Activated CD4-positive, alpha-beta T cell treated with anti-CD3 and anti-CD28 coated beads for 36 hours (primary cell): ENCODE data around the gene HSPA1A. TPM values are rescaled to one million over a fixed set of nuclear protein-coding genes. Genes with fewer than 3 reads are reported as not detected.
A peak's percentile ranks its signal among the peaks of the same experiment; 100 is the strongest.
"Not testable (repeated sequence)": the region's sequence is repeated elsewhere in the genome, so short reads cannot be mapped to it uniquely, and the experiment has no call there.

ENCODE experiments used
- ATAC-seq: fragments of 200-7000 bp; cut with Tn5 transposase; one replicate; pipeline ENCODE4 v1.10.0; 2021; ENCODE audit warnings: mild to moderate bottlenecking, moderate library complexity
- CTCF ChIA-PET: fragments of 350-600 bp; sonication (Branson Sonifier 250); formaldehyde crosslinking; loops from one replicate; lab custom pipeline; 2021; ENCODE audit warnings: antibody characterized with exemption; lab: Charles Lee
- POLR2A ChIA-PET: fragments of 350-600 bp; sonication (Branson Sonifier 250); formaldehyde crosslinking; loops from one replicate; lab custom pipeline; 2021; ENCODE audit warnings: antibody characterized with exemption, inconsistent platforms; lab: Charles Lee
- DNase-seq: peaks from one replicate; pipeline ENCODE4 v3.0.0-alpha.2; 2020
- H3K27ac Mint-ChIP-seq: one replicate; pipeline ENCODE4 v1.8.0; 2021; ENCODE audit warnings: mixed read lengths
- H3K27me3 Mint-ChIP-seq: one replicate; pipeline ENCODE4 v1.8.0; 2021; ENCODE audit warnings: mixed read lengths
- H3K36me3 Mint-ChIP-seq: one replicate; pipeline ENCODE4 v1.8.0; 2021; ENCODE audit warnings: low read depth, mixed read lengths
- H3K4me1 Mint-ChIP-seq: one replicate; pipeline ENCODE4 v1.8.0; 2021; ENCODE audit warnings: mixed read lengths
- H3K4me3 Mint-ChIP-seq: one replicate; pipeline ENCODE4 v1.8.0; 2021; ENCODE audit warnings: mild to moderate bottlenecking, moderate library complexity, mixed read lengths
- H3K9me3 Mint-ChIP-seq: one replicate; pipeline ENCODE4 v1.8.0; 2021; ENCODE audit warnings: low read depth, mixed read lengths
- intact Hi-C, 2 experiments: fragments of 100-400 bp; cut with DNase I in 1 of 2; cut with micrococcal nuclease in 1 of 2; formaldehyde crosslinking; loops; one replicate each; pipeline versions ENCODE4 v1.14.2 to v1.15.1; 2022 to 2024; cut with DNase I, micrococcal nuclease
- total RNA-seq, 2 experiments: library from RNA; stranded (reverse); gene quantifications; one replicate each; pipeline ENCODE4 v1.2.3, GENCODE V29; 2021

Gene HSPA1A
- total RNA-seq, 2 experiments from 2014 or later: 56.1 to 64.7 TPM

DNA sequence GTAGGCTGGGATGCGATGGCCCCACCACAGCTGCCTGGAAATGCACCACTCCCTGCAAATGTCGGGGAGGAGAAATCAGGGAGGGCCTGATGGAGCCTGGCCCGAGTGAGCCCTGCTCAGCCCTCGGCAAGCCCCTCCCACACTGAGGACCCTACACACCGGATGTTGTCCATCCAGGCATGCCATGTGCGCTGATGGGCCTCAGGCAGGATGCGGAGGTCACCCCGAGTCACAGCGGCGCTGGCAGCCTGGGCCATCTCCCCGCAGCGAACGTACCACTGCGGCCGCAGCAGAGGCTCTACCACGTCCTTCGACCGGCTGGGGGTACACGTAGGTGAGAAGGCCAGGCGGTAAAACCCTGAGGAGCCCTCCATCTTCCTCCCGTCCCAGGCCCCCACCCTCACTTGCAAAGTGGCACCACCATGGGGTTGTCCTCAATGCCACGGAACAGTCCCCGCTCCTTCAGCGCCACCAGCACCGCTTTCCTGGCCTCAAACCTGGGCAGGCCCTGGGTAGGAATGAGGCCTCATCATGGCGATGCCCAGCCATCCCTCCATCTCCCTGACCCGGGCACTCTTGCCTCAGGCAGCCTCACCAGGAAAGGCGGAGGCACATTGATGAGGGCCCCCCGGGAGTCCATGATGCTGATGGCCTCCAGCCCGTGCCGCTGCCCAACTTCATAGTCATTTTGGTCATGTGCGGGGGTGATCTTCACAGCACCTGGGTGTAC, 33.1 kb upstream of the HSPA1A start:
- DNase-seq (no peak), ATAC-seq (no peak)
- Mint-ChIP-seq H3K36me3 (peaks cover 56% of the 10 kb centered on the region), H3K27ac (no peak overlapping the region), H3K4me3 (no peak overlapping the region), H3K27me3 (no peaks in the 10 kb centered on the region), H3K9me3 (no peaks in the 10 kb centered on the region), H3K4me1 (peaks cover 7% of the 10 kb centered on the region)
- POLR2A ChIA-PET: no interaction called here
- intact Hi-C loops: no loop called here
- CTCF ChIA-PET: no interaction called here

DNA sequence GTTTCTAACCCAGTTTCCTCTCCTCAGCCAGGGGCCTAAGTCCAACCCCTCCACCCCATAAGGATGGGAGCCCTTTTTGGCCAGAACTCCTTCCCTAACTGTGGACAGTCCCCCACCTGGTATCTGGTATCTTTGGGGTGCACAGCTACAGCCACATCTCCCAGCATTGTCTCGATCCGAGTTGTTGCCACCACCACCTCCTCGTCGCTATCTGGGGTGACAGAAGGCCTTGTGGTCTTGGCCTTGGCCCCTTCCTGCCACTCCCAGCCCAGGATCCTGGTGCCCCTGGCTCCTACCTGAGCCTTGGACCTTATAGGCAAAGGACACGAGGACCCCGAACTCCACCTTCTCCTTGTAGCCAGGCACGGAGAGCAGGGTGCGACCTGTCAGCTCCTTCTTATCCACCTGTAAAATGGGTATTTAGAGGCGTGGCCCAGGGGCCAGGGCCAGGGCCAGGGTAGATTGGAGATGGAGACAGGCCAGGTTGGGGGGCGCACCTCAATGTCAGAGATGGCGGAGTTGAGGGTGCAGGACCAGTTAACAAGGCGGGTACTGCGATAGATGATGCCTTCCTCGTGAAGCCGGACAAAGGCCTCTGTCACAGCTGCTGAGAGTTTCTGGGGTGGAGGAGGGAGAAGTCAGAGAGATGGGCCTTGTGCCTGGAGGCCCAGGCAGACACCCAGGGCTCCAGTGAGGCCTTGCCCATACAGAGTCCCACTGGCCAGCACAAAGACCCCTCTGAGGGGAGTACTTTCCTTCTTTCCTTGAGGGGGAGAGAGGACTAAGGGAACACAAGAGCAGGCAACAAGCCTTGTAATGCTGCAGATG, 31.0 kb upstream of the HSPA1A start:
- no peak for ATAC-seq
- ChIA-PET CTCF (interaction anchor here (0.8 kb wide), 1 partner anchor 15 kb away, joined by 3 read pairs; no protein-coding TSS in a partner anchor), POLR2A (interaction anchor here (0.6 to 1.0 kb wide), 2 partner anchors 46 kb away, joined by 3 to 7 read pairs; no protein-coding TSS in a partner anchor)
- H3K4me1 Mint-ChIP-seq: peaks cover 2% of the 10 kb centered on the region
- H3K9me3 Mint-ChIP-seq: no peaks in the 10 kb centered on the region
- no peak for DNase-seq
- intact Hi-C loops: no loop called here
- H3K27ac Mint-ChIP-seq: no peak overlapping the region
- peaks cover 51% of the 10 kb centered on the region for H3K36me3 Mint-ChIP-seq
- H3K27me3 Mint-ChIP-seq: no peaks in the 10 kb centered on the region
- no peak overlapping the region for H3K4me3 Mint-ChIP-seq

DNA sequence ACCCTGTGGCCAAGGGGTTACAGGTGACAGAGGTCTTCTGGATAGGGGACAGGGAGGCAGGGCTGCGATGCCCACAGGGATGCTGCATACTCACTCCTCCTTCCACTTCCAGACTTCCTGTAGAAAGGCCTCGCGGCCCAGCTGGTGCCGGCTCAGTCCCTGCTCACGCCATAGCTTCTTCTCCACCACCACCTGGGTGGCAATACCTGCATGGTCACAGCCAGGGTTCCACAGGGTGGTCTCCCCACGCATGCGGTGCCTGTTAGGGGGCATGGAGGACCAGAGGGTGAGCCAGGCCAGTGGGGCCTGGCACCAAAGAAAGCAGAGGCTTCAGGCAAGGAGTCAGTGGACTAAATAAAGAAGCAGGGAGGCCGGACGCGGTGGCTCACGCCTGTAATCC, 29.9 kb upstream of the HSPA1A start:
- peaks cover 2% of the 10 kb centered on the region for H3K4me1 Mint-ChIP-seq
- CTCF ChIA-PET: interaction anchor here (0.6 to 0.9 kb wide), 3 partner anchors 21 to 991 kb away, joined by 3 read pairs; partner anchors contain the start of gene LSM2
- H3K27me3 Mint-ChIP-seq: no peaks in the 10 kb centered on the region
- no peaks in the 10 kb centered on the region for H3K9me3 Mint-ChIP-seq
- POLR2A ChIA-PET: interaction anchor here (1.0 kb wide), 1 partner anchor 48 kb away, joined by 3 read pairs; no protein-coding TSS in a partner anchor
- ATAC-seq: no peak
- H3K36me3 Mint-ChIP-seq: peaks cover 46% of the 10 kb centered on the region
- no peak overlapping the region for H3K27ac Mint-ChIP-seq
- intact Hi-C loops: no loop called here
- no peak for DNase-seq
- H3K4me3 Mint-ChIP-seq: no peak overlapping the region

- no peak overlapping the region for H3K4me3 Mint-ChIP-seq
- H3K4me1 Mint-ChIP-seq: peaks cover 34% of the 10 kb centered on the region
- no peaks in the 10 kb centered on the region for H3K27me3 Mint-ChIP-seq
- ATAC-seq: no peak
- no peak overlapping the region for H3K27ac Mint-ChIP-seq
- CTCF ChIA-PET: interaction anchor here (0.5 to 2.5 kb wide), 21 partner anchors 9 to 245 kb away, joined by 3 to 15 read pairs (median 3); partner anchors contain the start of genes CLIC1, LSM2, MSH5 and VWA7
- intact Hi-C loops: no loop called here
- POLR2A ChIA-PET: no interaction called here
- no peaks in the 10 kb centered on the region for H3K9me3 Mint-ChIP-seq
- DNase-seq: peak; percentile 64
- H3K36me3 Mint-ChIP-seq: peaks cover 46% of the 10 kb centered on the region
Measured at GRCh38 chr6:31791324-31792089, 23.8 kb upstream of the HSPA1A start.

- no peaks in the 10 kb centered on the region for H3K9me3 Mint-ChIP-seq
- ChIA-PET CTCF (interaction anchor here (0.7 to 1.8 kb wide), 4 partner anchors 53 to 245 kb away, joined by 3 to 15 read pairs (median 3); partner anchors contain the start of gene MSH5), POLR2A (no interaction called here)
- H3K27me3 Mint-ChIP-seq: no peaks in the 10 kb centered on the region
- ATAC-seq (no peak), DNase-seq (no peak)
- H3K27ac Mint-ChIP-seq: no peak overlapping the region
- H3K4me3 Mint-ChIP-seq: no peak overlapping the region
- peaks cover 44% of the 10 kb centered on the region for H3K36me3 Mint-ChIP-seq
- intact Hi-C loops: no loop called here
- peaks cover 38% of the 10 kb centered on the region for H3K4me1 Mint-ChIP-seq
Measured at GRCh38 chr6:31792090-31792374, 23.3 kb upstream of the HSPA1A start.

GRCh38 chr6:31792761-31793171, 22.6 kb upstream of the HSPA1A start:
- no peaks in the 10 kb centered on the region for H3K9me3 Mint-ChIP-seq
- H3K4me1 Mint-ChIP-seq: peaks cover 45% of the 10 kb centered on the region
- ATAC-seq (peak; percentile 8), DNase-seq (peak; percentile 51)
- no peak overlapping the region for H3K4me3 Mint-ChIP-seq
- CTCF ChIA-PET: no interaction called here
- H3K27ac Mint-ChIP-seq: peak overlapping the region; percentile 72
- intact Hi-C loops: no loop called here
- peaks cover 49% of the 10 kb centered on the region for H3K36me3 Mint-ChIP-seq
- POLR2A ChIA-PET: no interaction called here
- H3K27me3 Mint-ChIP-seq: no peaks in the 10 kb centered on the region

DNA sequence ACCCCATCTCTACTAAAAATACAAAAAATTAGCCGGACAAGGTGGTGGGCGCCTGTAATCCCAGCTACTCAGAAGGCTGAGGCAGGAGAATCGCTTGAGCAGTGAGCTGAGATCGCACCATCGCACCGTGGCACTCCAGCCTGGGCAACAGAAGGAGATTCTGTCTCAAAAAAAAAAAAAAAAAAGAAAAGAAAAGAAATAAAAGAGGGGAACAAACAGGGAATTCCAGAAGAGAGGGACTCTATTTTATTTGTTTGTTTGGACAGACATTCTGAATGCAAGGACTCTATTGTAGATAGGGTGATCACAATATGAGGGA, 21.5 kb upstream of the HSPA1A start:
- intact Hi-C loops: loop anchor here in 1 of 2 experiments (2.0 kb wide), 1 partner anchor 55 kb away; no protein-coding TSS in a partner anchor
- H3K9me3 Mint-ChIP-seq, DNase-seq, H3K27me3 Mint-ChIP-seq, ATAC-seq: not testable (repeated sequence)
- POLR2A ChIA-PET: interaction anchor here (0.7 kb wide), 1 partner anchor 12 kb away, joined by 9 read pairs; no protein-coding TSS in a partner anchor
- Mint-ChIP-seq H3K4me3 (peak overlapping the region; percentile 95), H3K4me1 (peaks cover 51% of the 10 kb centered on the region), H3K27ac (peak overlapping the region; percentile 83), H3K36me3 (peaks cover 48% of the 10 kb centered on the region)
- CTCF ChIA-PET: interaction anchor here (1.3 kb wide), 1 partner anchor 56 kb away, joined by 5 read pairs; no protein-coding TSS in a partner anchor

- H3K9me3 Mint-ChIP-seq: no peaks in the 10 kb centered on the region
- DNase-seq: no peak
- peaks cover 49% of the 10 kb centered on the region for H3K4me1 Mint-ChIP-seq
- ChIA-PET POLR2A (interaction anchor here (0.5 to 0.7 kb wide), 2 partner anchors 13 to 124 kb away, joined by 3 to 7 read pairs; partner anchors contain the start of genes LSM2 and LY6G5B), CTCF (interaction anchor here (1.3 to 1.8 kb wide), 4 partner anchors 20 to 56 kb away, joined by 5 to 8 read pairs (median 6); no protein-coding TSS in a partner anchor)
- ATAC-seq: no peak
- intact Hi-C loops: loop anchor here in 1 of 2 experiments (2.0 kb wide), 1 partner anchor 56 kb away; no protein-coding TSS in a partner anchor
- H3K27me3 Mint-ChIP-seq: no peaks in the 10 kb centered on the region
- peak overlapping the region; percentile 95 for H3K4me3 Mint-ChIP-seq
- H3K27ac Mint-ChIP-seq: peak overlapping the region; percentile 83
- peaks cover 44% of the 10 kb centered on the region for H3K36me3 Mint-ChIP-seq
Measured at GRCh38 chr6:31794294-31794865, 21.0 kb upstream of the HSPA1A start.

GRCh38 chr6:31794866-31795615, 20.3 kb upstream of the HSPA1A start:
- ChIA-PET CTCF (interaction anchor here (0.7 to 2.1 kb wide), 8 partner anchors 11 to 57 kb away, joined by 3 to 15 read pairs (median 6); partner anchors contain the start of gene LSM2), POLR2A (interaction anchor here (0.5 to 1.0 kb wide), 4 partner anchors 12 to 148 kb away, joined by 3 to 7 read pairs (median 3); partner anchors contain the start of genes BAG6, LSM2 and LY6G5B)
- H3K27ac Mint-ChIP-seq: peak overlapping the region; percentile 95
- peaks cover 49% of the 10 kb centered on the region for H3K4me1 Mint-ChIP-seq
- H3K9me3 Mint-ChIP-seq: no peaks in the 10 kb centered on the region
- DNase-seq (no peak), ATAC-seq (peak; percentile 32)
- intact Hi-C loops: loop anchor here (1.0 to 2.0 kb wide), 10 partner anchors 11 to 143 kb away; partner anchors contain the start of genes ABHD16A (in 1 of the 2), BAG6 (in 1 of the 2), DDAH2 (in 1 of the 2) and HSPA1B (in 1 of the 2)
- peaks cover 40% of the 10 kb centered on the region for H3K36me3 Mint-ChIP-seq
- H3K4me3 Mint-ChIP-seq: peak overlapping the region; percentile 95
- H3K27me3 Mint-ChIP-seq: no peaks in the 10 kb centered on the region
